UCSD-AML1 (cell line): Measurements from ENCODE around the gene ASCC3.

Experiments used
- DNase-seq: peaks from one replicate; lab custom pipeline; 2025; ENCODE audit not compliant: unreplicated experiment; lab: John Stamatoyannopoulos, UW

ASCC3 gene

GRCh38 chr6:100599088-100599770 lies 281.9 kb downstream of the ASCC3 start:
- no peak for DNase-seq

- DNase-seq = no peak
These were observed 285.7 kb downstream of the ASCC3 start for GRCh38 chr6:100595456-100595855.

DNA sequence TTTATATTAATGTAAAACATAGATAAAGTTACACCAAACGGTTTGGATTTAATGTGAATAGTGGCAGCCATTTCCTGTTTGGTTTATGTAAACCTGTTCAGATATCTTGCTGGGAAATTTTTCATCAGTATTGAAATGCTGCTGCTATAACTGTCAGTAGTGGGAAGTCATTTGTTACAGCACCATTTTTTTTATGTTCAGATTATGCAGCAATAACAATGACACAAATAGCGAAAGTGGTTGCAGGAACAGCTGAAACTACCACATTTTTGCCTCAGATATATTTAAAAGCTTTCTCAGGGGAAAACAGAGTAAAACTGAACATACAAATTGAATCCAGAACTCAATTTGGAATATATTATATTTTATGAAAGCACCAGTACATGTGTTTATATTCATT lies 287.6 kb downstream of the ASCC3 start:
- DNase-seq = no peak

DNA sequence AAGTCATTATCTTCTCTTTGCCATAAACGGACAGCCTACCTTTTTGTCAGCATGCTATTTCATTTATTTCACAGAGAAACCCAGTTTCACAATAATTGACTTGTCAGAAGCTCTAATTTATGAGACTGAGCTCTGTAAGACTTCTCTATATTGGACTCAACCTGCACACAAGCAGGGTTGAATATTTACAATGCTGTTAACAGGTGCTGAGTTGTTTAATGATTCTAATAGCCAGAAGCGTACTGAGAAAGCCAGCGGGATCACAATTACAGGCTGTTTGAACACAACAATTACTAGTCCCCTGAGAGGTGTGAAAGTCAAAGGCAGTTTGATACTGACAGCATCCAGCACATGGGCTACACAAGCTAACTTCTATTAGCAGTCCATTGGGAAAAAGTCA lies 288.2 kb downstream of the ASCC3 start:
- DNase-seq = no peak

- no peak for DNase-seq
These were observed 303.7 kb downstream of the ASCC3 start for GRCh38 chr6:100577425-100577824.

DNA sequence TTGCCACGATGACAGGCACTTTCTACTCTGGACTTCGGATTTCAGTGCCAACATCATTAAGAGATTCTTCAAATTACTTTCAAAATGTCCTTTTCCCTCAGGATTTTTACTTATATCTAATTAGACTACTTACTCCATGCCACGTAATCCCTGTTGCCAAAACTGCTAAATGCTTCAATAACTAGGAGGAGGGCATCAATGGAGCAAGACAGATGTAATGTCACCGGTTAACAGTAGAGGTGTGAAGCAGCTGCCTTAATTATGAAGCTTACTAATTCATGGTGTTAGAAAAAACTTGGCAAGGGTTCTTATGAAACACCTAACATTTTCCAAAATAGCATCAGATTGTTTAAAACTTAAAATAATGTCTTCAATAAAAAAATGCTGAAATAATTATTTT lies 305.2 kb downstream of the ASCC3 start:
- no peak for DNase-seq

- DNase-seq = no peak
These were observed 306.3 kb downstream of the ASCC3 start for GRCh38 chr6:100574836-100575235.

GRCh38 chr6:100573166-100573565 lies 308.0 kb downstream of the ASCC3 start:
- DNase-seq = no peak

DNA sequence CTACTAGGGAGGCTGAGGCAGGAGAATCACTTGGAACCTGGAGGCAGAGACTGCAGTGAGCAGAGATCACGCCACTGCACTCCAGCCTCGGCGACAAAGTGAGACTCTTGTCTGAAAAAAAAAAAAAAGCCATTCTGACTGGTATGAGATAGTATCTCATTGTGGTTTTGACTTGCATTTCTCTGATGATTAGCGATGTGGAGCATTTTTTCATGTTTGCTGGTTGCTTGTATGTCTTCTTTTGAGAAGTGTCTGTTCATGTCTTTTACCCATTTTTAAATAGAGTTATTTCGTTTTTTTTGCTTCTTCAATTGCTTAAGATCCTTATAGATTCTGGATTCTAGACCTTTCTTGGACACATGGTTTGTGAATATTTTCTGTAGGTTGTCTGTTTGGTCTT lies 312.9 kb downstream of the ASCC3 start:
- no peak for DNase-seq

DNA sequence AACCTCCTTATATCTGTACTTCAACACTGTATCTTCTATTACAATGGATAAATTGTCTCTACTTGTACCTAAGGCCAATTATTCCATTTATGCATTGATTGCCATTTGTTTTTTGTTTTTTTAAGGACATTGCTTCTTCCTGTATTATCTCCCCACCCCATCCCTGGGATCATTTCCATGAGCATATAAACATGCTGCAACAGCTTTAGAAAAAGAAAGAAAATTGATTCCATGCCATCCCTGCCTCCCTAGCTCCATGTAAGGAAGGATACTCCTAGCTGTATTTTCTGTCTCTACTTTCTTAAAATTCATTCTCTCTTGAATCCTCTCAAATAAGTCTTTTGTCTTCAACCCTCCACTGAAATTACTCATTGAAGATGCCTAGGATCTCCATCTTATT lies 314.6 kb downstream of the ASCC3 start:
- DNase-seq = no peak

DNA sequence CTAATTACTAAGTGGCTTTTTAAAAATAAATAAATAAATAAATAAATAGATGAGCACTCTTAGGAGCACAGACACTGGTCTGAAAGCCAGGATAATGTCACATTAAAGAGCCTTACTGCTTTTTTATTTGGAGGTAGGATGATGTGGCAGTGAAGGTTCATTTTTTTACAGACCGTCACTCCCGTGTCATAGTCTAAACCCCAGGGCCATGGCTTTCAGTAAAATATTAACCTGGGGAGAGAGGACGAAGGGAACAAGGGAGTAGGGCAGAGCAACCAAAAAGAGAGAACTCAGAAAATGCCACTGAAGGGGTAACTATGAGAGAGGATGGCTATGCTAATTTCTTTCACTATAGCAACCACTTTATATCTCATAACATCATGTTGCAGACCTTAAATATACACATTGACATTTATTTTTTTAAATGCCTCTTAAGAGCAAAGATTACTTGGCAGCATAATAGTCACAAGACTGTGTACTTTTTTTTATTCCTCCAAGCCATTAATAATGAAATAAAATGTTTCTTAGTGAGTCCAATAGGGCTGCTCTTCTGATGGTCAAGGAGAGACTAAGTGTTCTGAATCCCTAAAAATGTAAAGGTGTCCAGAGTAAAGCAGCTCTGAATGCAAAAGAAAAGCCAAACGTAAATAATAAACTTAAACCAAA lies 315.6 kb downstream of the ASCC3 start:
- DNase-seq = no peak

DNA sequence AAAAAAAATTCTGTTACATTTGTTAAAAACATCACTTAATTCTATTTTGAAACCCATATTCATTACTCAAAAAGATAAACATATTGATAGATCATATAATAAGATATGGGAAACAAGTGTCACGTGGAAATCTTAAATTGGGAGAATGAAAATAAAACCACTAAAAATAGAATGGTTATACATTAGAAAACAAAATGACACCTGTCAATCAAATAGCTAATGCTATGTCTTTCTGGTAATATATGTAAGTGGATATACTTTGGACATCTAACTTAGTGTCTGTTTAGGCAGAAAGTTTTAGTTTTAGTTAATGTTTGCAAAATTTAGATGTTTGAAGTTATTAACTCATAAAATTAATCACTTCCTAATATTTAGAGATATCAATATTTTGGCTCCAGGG lies 321.3 kb downstream of the ASCC3 start:
- no peak for DNase-seq

DNA sequence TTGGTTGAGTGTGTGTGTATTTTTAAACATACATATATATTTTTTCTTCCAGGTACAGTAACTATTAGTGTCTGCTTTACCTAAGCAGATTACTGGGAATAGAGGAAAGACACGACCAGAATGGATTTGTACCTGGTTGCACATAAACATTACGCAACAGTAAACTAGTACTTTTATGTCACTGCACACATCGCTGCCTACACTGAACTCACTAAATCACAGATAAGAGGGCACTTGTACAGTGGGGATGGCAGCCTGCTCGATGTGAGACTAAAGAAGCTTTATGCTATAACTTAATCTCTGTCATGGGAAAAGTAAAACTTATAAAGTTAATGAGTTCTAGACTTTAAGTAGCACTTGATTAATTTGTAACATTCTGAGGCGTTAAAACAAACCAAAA lies 326.9 kb downstream of the ASCC3 start:
- no peak for DNase-seq

DNA sequence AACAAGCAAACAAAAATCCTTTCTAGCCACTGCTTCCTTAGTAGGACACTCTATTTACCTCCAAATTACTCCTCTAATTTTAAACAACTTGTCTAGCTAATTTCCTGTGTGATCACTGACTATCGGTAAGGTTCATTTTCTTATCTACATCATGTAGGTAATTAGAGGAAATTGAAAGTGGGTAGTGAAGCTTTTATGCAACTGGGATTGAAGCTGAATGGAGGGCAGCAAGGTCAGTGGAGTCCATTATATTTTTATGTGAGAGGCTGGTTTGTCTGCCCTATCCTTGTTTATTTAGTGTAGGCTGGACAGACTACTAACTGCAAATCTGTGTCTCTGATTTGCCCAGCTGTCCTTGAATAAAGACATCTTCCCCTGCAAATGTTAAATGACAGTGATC lies 327.9 kb downstream of the ASCC3 start:
- no peak for DNase-seq

DNA sequence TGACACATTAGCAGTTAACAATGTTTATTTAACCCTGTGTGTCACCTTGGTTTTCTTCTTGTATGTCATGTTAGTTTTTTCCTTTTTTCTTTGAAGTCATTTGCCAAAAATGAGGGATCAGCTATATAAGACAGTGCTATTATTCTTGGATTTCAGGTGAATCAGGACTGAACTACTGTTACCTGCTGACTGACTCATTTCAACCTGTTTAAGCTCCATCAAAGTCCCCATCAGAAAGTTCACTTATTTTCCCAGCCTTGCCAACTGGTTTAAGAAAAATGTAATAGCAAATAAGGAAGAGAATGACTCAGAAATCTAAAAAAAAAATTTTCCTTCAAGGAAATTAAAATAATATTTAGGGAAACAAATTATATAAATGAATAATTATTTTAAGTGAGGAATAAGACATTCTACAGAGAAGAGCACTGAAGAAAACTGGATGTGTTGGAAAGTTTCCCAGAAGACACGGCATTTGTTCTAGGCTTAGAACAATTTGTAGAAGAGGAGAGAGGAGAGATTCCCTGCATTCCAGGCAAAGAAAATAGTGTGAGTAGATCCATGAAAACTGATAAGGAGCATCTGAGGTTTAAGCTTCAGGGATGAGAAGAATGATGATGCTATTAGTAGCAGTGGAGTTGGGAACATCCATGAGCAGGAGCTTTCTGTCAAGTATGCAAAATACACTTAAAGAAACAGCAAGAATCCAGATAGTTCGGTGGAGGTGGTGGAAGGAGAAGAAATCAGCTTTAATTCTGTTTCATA lies 331.5 kb downstream of the ASCC3 start:
- no peak for DNase-seq

DNA sequence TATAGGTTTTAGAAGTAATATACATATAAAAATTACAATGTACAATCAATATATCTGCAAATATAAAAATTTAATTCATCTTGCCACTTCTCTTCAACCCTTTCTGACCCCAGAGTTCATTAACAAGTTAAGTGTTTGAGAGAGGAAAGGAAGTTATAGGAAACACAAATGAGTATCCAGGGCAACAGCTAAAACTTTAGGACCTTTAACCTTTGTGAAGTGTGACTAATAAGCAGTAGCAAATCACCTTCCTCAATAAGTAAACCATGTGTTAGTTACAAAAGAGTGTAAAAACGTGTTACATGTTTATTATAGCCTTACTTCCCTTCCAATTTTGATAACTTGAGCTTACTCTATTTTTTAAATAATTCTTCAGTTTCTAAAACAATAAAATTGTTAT lies 343.0 kb downstream of the ASCC3 start:
- DNase-seq = no peak

- DNase-seq = no peak
These were observed 362.5 kb downstream of the ASCC3 start for GRCh38 chr6:100518588-100518987.

- no peak for DNase-seq
These were observed 363.5 kb downstream of the ASCC3 start for GRCh38 chr6:100517633-100518032.

DNA sequence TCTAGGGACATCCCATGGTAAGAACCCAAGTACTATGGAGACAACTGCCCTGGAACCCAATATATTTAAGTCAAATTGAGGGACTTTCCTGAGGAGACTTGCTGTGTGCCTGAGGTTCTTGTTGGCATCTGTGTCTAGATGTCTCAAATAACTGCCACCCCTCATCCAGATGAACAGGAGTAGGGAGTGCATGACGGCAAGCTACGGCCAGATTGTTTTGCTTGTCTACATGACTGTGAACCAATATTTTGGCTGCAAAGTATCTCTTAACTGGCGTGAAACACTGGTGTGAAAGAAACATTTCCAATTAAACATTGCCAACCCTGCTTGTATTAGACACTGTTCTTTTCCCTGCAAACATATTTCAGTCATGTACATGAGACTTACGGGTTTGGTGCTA lies 364.0 kb downstream of the ASCC3 start:
- DNase-seq = no peak

GRCh38 chr6:100514660-100515059 lies 366.5 kb downstream of the ASCC3 start:
- no peak for DNase-seq

DNA sequence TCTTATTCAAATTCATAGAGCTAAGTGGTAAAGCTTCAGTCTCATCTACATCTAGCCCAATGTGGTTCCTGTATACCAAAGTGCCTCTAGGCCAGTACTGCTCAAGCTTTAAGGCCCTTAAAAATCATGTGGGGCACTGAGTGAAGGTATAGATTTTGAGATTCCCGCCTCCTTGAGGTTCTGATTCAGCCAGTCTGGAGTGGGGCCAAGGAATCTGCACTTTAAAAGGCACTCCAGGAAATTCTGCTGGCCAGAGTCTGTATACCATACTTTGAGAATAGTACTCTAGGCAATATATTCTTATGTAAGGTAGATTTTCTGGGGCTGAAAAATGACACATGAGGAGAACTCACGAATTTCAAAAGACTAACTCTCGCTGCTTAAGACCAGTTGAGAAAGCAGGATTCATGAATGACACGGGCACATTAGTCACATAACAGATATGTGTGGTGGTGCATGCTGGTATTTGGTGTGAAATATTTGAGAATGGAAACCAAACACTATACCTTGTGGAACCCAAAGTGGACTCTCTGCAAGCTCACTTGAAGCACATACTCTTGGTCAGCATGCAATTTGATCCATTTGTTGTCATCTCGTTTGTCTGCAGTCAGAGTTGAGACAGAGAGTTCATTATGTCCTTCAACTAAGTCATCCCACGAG lies 368.8 kb downstream of the ASCC3 start:
- no peak for DNase-seq

DNA sequence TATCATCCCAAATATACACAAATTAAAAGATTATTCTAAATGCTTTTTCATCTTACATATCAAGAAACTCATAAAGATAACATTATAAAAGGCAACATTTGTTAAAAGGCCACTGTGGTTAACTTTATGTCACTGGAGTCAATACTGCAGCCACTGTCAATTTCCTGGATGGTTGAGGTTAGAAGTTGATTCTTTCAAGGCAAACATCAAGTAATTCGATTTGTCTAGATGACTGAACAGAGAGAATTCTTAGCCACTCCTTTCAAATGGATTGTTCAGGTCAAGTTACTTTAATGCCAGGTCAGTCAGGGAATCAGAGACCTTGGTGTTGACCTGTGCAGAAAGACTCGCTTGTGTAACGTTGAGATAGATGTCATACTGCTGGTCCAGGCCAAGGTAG lies 372.0 kb downstream of the ASCC3 start:
- no peak for DNase-seq
